Transverse colon (tissue), 4 donors: ENCODE results near the gene GLT8D1. TPM values are rescaled to one million over a fixed set of nuclear protein-coding genes. Genes with fewer than 3 reads are reported as not detected.
A peak's percentile ranks its signal among the peaks of the same experiment; 100 is the strongest.

ENCODE experiments used
- DNase-seq: peaks from one replicate; pipeline ENCODE4 v3.0.0-alpha.2; 2019
- H3K27ac ChIP-seq, 4 donors: fragments of 200-600 bp; sonication (generic); 2 replicates each; pipeline ENCODE4 v1.5.1; 2016 to 2018; ENCODE audit warnings: inconsistent platforms in 4 of 4
- H3K27me3 ChIP-seq: fragments of 200-600 bp; sonication (generic); 2 replicates; pipeline ENCODE4 v1.5.1; 2017; ENCODE audit warnings: inconsistent platforms
- H3K36me3 ChIP-seq, 4 donors: fragments of 200-600 bp; sonication (generic); 2 replicates each; pipeline ENCODE4 v1.5.1; 2017 to 2019; ENCODE audit warnings: inconsistent platforms in 4 of 4
- H3K4me1 ChIP-seq, 4 donors: fragments of 200-600 bp; sonication (generic); 2 replicates each; pipeline ENCODE4 v1.5.1; 2017 to 2020; ENCODE audit warnings: inconsistent platforms in 4 of 4
- H3K4me3 ChIP-seq, 4 donors: fragments of 200-600 bp; sonication (generic); 1 replicate in 1 of 4; 2 replicates in 3 of 4; pipeline versions ENCODE4 v1.5.1 to v1.6.1; 2017 to 2019; ENCODE audit warnings: inconsistent platforms in 4 of 4
- H3K9me3 ChIP-seq, 2 donors: fragments of 200-600 bp; sonication (generic); 2 replicates each; pipeline ENCODE4 v1.5.1; 2017 to 2019; ENCODE audit warnings: inconsistent platforms in 2 of 2
- CTCF ChIP-seq, 5 experiments: fragments of 200-600 bp in 3 of 5; fragments of 450-650 bp in 2 of 5; sonication (generic) in 3 of 5; IDR thresholded peaks; 1 replicate in 2 of 5; 2 replicates in 3 of 5; pipeline ENCODE4 v1.5.1; 2016 to 2017; ENCODE audit warnings: antibody characterized with exemption in 5 of 5, inconsistent platforms in 3 of 5, mild to moderate bottlenecking in 2 of 5, moderate library complexity in 1 of 5
- EP300 ChIP-seq: sonication (generic); formaldehyde crosslinking; IDR thresholded peaks from one replicate; pipeline ENCODE4 v1.6.1; 2017; ENCODE audit warnings: antibody characterized with exemption, low read depth
- POLR2A ChIP-seq: fragments of 450-650 bp; IDR thresholded peaks from one replicate; pipeline ENCODE4 v1.6.1; 2016; ENCODE audit warnings: antibody characterized with exemption, mild to moderate bottlenecking, moderate library complexity
- POLR2AphosphoS5 ChIP-seq, 3 donors: sonication (generic); formaldehyde crosslinking; IDR thresholded peaks; one replicate each; pipeline ENCODE4 v1.6.1; 2016; ENCODE audit warnings: antibody characterized with exemption in 3 of 3
- WGBS, 2 donors: methylation state at CpG; one replicate each; pipeline ENCODE4 v1.1.5; 2018; ENCODE audit warnings: low coverage in 1 of 2; 5-methylcytosine and 5-hydroxymethylcytosine counted together
- in situ Hi-C, 4 donors: fragments of 200-750 bp; cut with MboI; loops; one replicate each; pipeline versions ENCODE4 v1.15.0 to v1.15.1; 2017; ENCODE audit warnings: low sequenced_read_pairs in 3 of 4, low pct_ligation_motif_present in 1 of 4, low pct_unique_long_range_greater_than_20kb in 1 of 4
- intact Hi-C: fragments of 100-400 bp; cut with DNase I; formaldehyde crosslinking; loops from one replicate; pipeline ENCODE4 v1.15.1; 2023; ENCODE audit warnings: low total_unique reads
- total RNA-seq, 4 donors: library from RNA; depleted of rRNA; stranded (reverse); fragments of >200 nt; gene quantifications; one replicate each; pipeline ENCODE4 v1.1.0, GENCODE V29; 2016

GLT8D1 gene
- total RNA-seq, 4 donors from 2014 or later, result 34.3 to 52.6 (median 37.2) TPM; not detected in 1

DNA sequence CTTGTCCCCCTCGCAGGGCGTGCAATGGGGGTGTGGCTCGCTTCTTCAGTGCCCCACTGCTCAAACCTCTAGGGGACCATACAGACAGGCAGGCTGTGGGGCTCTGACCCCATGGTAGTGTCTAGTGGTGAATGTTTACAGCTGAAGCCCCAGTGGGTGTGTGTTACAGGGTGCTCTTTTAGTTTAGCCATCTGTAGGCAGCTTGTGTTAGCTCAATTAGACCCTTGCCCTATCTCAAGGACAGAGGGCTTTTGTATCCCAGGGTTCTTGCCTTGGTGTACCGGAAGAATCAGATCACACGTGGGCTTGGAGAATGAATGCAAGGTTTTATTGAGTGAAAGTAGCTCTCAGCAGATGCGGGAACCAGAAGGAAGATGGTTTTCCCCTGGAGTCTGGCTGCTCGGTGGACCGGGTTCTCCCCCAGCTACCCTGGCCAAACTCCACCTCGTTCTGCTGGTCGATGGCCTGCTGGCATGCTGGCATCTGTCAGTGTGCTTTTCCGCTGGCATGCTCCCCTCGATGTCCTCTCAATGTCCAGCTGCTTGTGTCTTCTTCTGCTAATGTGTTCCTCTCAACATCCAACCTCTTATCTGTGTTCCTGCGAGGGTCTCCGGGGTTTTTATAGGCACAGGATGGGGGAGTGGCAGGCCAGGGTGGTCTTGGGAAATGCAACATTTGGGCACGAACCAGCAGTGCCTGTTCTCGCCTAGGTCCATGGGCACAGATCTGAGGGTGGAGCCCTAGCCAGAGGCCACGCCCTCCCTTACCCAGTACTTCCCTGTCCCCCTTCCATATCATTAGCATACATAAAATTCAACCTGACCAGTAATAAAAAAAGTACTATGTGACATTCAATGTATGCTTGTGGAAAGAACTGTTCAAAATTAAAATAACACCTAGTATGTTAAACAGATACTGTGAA, 7.0 kb upstream of the GLT8D1 start:
- Histone ChIP-seq H3K27me3 (no peaks in the 10 kb centered on the region), H3K9me3 (no peaks in the 10 kb centered on the region), H3K4me1 (peaks cover 3 to 12% (median 6%) of the 10 kb centered on the region in 4 donors), H3K4me3 (no peak overlapping the region), H3K27ac (no peak overlapping the region), H3K36me3 (peaks cover 0 to 8% (median 0%) of the 10 kb centered on the region in 4 donors)
- intact Hi-C loops (no loop called here), in situ Hi-C loops (no loop called here)
- DNase-seq, result no peak
- 86 to 95% methylated on average over 9 to 17 of the region's 17 CpGs for WGBS, 2 donors
- no peak for TF ChIP-seq EP300
- no peak for TF ChIP-seq POLR2A
- TF ChIP-seq POLR2AphosphoS5 (IDR thresholded peaks at IDR 0.05), result no peak
- no peak for TF ChIP-seq CTCF (IDR thresholded peaks at IDR 0.05)

- TF ChIP-seq POLR2AphosphoS5 (IDR thresholded peaks at IDR 0.05) (no peak), EP300 (no peak), CTCF (IDR thresholded peaks at IDR 0.05) (no peak), POLR2A (no peak)
- in situ Hi-C loops (no loop called here), intact Hi-C loops (no loop called here)
- Histone ChIP-seq H3K27me3 (no peaks in the 10 kb centered on the region), H3K9me3 (no peaks in the 10 kb centered on the region), H3K4me1 (peaks cover 12 to 22% (median 16%) of the 10 kb centered on the region in 4 donors), H3K27ac (no peak overlapping the region), H3K4me3 (no peak overlapping the region), H3K36me3 (peaks cover 0 to 8% (median 0%) of the 10 kb centered on the region in 4 donors)
- DNase-seq, result no peak
- WGBS, 2 donors, result 69 to 80% methylated on average over 2 of the region's 2 CpGs
Observed at GRCh38 chr3:52710512-52710911, 4.9 kb upstream of the GLT8D1 start.

GRCh38 chr3:52707585-52707984, 2.0 kb upstream of the GLT8D1 start:
- DNase-seq, result no peak
- WGBS, 2 donors, result 60% methylated on average over 4 of the region's 4 CpGs; no CpG with 5 or more reads in 1 of the 2 donors
- Histone ChIP-seq H3K36me3 (peaks cover 0 to 8% (median 0%) of the 10 kb centered on the region in 4 donors), H3K27ac (peak overlapping the region in 3 of 4 donors; percentile 17 to 95 (median 94)), H3K4me3 (peak overlapping the region in 2 of 4 donors; percentile 85 to 91), H3K4me1 (peaks cover 12 to 34% (median 28%) of the 10 kb centered on the region in 4 donors), H3K9me3 (no peaks in the 10 kb centered on the region), H3K27me3 (no peaks in the 10 kb centered on the region)
- TF ChIP-seq EP300 (no peak), POLR2A (no peak), CTCF (IDR thresholded peaks at IDR 0.05) (no peak), POLR2AphosphoS5 (IDR thresholded peaks at IDR 0.05) (no peak)
- intact Hi-C loops (no loop called here), in situ Hi-C loops (no loop called here)

DNA sequence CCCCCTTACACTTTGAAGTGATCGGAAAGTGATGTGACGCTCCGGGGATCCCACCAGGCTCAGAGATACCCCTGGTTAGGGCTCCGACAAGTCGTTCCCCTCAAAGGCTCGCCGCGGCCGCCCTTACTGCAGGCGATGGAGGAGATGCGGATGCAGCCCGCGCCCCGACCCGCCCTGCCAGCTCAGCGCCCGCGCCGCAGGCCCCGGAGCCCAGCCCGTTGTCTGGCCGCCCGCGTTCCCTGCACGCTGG, 228 bp downstream of the GLT8D1 start:
- DNase-seq, result no peak
- Histone ChIP-seq H3K27ac (peak overlapping the region; percentile 84 to 95 (median 94)), H3K27me3 (no peaks in the 10 kb centered on the region), H3K9me3 (no peaks in the 10 kb centered on the region), H3K36me3 (peaks cover 0 to 8% (median 0%) of the 10 kb centered on the region in 4 donors), H3K4me3 (peak overlapping the region; percentile 66 to 91 (median 78)), H3K4me1 (peaks cover 12 to 34% (median 28%) of the 10 kb centered on the region in 4 donors)
- intact Hi-C loops (no loop called here), in situ Hi-C loops (no loop called here)
- WGBS, 2 donors, result 1% methylated on average over 17 of the region's 25 CpGs; no CpG with 5 or more reads in 1 of the 2 donors
- TF ChIP-seq CTCF (IDR thresholded peaks at IDR 0.05) (no peak), EP300 (no peak), POLR2AphosphoS5 (IDR thresholded peaks at IDR 0.05) (no peak), POLR2A (no peak)
